Ovary (tissue), 9 donors: Measurements from ENCODE around the gene LIN28B. TPM values are rescaled to one million over a fixed set of nuclear protein-coding genes. Genes with fewer than 3 reads are reported as not detected.

ENCODE experiments used
- DNase-seq, 5 donors: peaks; one replicate each; pipeline ENCODE4 v3.0.0-alpha.2; 2019 to 2020
- H3K27ac ChIP-seq, 2 donors: fragments of 200-600 bp; one replicate each; pipeline versions ENCODE4 v1.5.1 to v1.8.0; 2019 to 2022
- H3K27me3 ChIP-seq: fragments of 200-600 bp; one replicate; pipeline ENCODE4 v1.8.0; 2022
- H3K36me3 ChIP-seq: fragments of 200-600 bp; sonication (generic); one replicate; pipeline ENCODE4 v1.5.1; 2019
- H3K4me1 ChIP-seq: one replicate; pipeline ENCODE4 v1.8.1; 2013; ENCODE audit warnings: mild to moderate bottlenecking, moderate library complexity; ENCODE audit not compliant: insufficient read depth
- H3K4me3 ChIP-seq: fragments of 200-600 bp; sonication (generic); one replicate; pipeline ENCODE4 v1.5.1; 2017
- H3K9me3 ChIP-seq, 2 donors: fragments of 200-600 bp in 1 of 2; sonication (generic) in 1 of 2; one replicate each; pipeline versions ENCODE4 v1.5.1 to v1.8.1; 2013 to 2019; ENCODE audit warnings: mild to moderate bottlenecking in 1 of 2, moderate library complexity in 1 of 2
- CTCF ChIP-seq, 3 donors: fragments of 450-650 bp in 2 of 3; fragments of 200-600 bp in 1 of 3; IDR thresholded peaks; one replicate each; pipeline versions ENCODE4 v1.5.1 to v1.8.0; 2016 to 2022; ENCODE audit warnings: antibody characterized with exemption in 3 of 3, mild to moderate bottlenecking in 1 of 3
- EP300 ChIP-seq: sonication (generic); formaldehyde crosslinking; IDR thresholded peaks from one replicate; pipeline ENCODE4 v1.6.1; 2017; ENCODE audit warnings: antibody characterized with exemption
- POLR2A ChIP-seq: fragments of 450-650 bp; IDR thresholded peaks from one replicate; pipeline ENCODE4 v1.6.1; 2017; ENCODE audit warnings: antibody characterized with exemption, mild to moderate bottlenecking, moderate library complexity
- WGBS, 3 donors: extraction: QIAGEN DNeasy Blood & Tissue Kit in 1 of 3; methylation state at CpG; one replicate each; pipeline versions ENCODE4 v1.1.5 to v1.1.7; 2013 to 2017; 5-methylcytosine and 5-hydroxymethylcytosine counted together
- intact Hi-C, 4 donors: fragments of 100-400 bp; cut with DNase I; formaldehyde crosslinking; loops; one replicate each; pipeline versions ENCODE4 v1.11.0 to v1.15.1; 2022 to 2023
- polyA plus RNA-seq, 2 donors: library from polyadenylated mRNA; stranded (reverse); fragments of 200-250 nt in 1 of 2; fragments of 350-450 nt in 1 of 2; fragmentation: Illumina TruSeq in 1 of 2; extraction: RNeasy Lipid Tissue Mini Kit (QIAGEN cat#74804) in 1 of 2; gene quantifications; one replicate each; pipeline ENCODE4 v1.2.3, GENCODE V29; 2013 to 2014
- total RNA-seq, 7 donors: library from RNA; depleted of rRNA in 2 of 7; stranded (reverse); fragments of >200 nt in 2 of 7; fragmentation: NEBNext Ultra II Directional in 3 of 7; extraction: Animal tissue kit (Norgen Biotek cat#: 25700) in 3 of 7; gene quantifications; one replicate each; pipeline versions ENCODE4 v1.1.0 to v1.2.4, GENCODE V29; 2016 to 2023
- donor health status: DM: no; HTN: no; CAD: no; lungs with moderate emphysema.
- donor health status: DM: no; HTN: no; CAD: no.
- donor health status: Bipolar disorder and iron deficiency.
- donor health status: DM: yes; HTN: yes; CAD: no.
- donor health status: DM: no; HTN: no; CAD: no.
- donor health status: DM: yes; HTN: yes; CAD: no.

Gene LIN28B
- total and polyA plus RNA-seq, 9 donors = 0.15 TPM; not detected in 8

- DNase-seq = no peak
- TF ChIP-seq POLR2A (no peak), CTCF (IDR thresholded peaks at IDR 0.05) (no peak), EP300 (no peak)
- H3K9me3 ChIP-seq = no peaks in the 10 kb centered on the region
- intact Hi-C loops = no loop called here
- no peak overlapping the region for H3K27ac ChIP-seq
- no peak overlapping the region for H3K4me3 ChIP-seq
- no peaks in the 10 kb centered on the region for H3K36me3 ChIP-seq
- no peaks in the 10 kb centered on the region for H3K27me3 ChIP-seq
- H3K4me1 ChIP-seq = no peaks in the 10 kb centered on the region
- WGBS, 3 donors = 4 to 15% (median 7%) methylated on average over 3 of the region's 3 CpGs
Measured at GRCh38 chr6:105024803-105025202, 67.9 kb downstream of the LIN28B start.

- H3K27me3 ChIP-seq = no peaks in the 10 kb centered on the region
- no peaks in the 10 kb centered on the region for H3K4me1 ChIP-seq
- WGBS, 3 donors = 70 to 84% (median 77%) methylated on average over 4 of the region's 4 CpGs
- H3K27ac ChIP-seq = no peak overlapping the region
- intact Hi-C loops = no loop called here
- TF ChIP-seq EP300 = no peak
- TF ChIP-seq CTCF (IDR thresholded peaks at IDR 0.05) = no peak
- TF ChIP-seq POLR2A = no peak
- H3K4me3 ChIP-seq = no peak overlapping the region
- DNase-seq = no peak
- no peaks in the 10 kb centered on the region for H3K9me3 ChIP-seq
- no peaks in the 10 kb centered on the region for H3K36me3 ChIP-seq
Measured at GRCh38 chr6:105028898-105029297, 72.0 kb downstream of the LIN28B start.

- intact Hi-C loops = no loop called here
- DNase-seq = no peak
- Histone ChIP-seq H3K4me3 (no peak overlapping the region), H3K4me1 (no peaks in the 10 kb centered on the region), H3K27ac (no peak overlapping the region), H3K36me3 (no peaks in the 10 kb centered on the region), H3K27me3 (no peaks in the 10 kb centered on the region), H3K9me3 (no peaks in the 10 kb centered on the region)
- 71 to 77% (median 77%) methylated on average over 2 of the region's 2 CpGs for WGBS, 3 donors
- TF ChIP-seq EP300 (no peak), CTCF (IDR thresholded peaks at IDR 0.05) (no peak), POLR2A (no peak)
Measured at GRCh38 chr6:105029581-105029980, 72.7 kb downstream of the LIN28B start.

- no peaks in the 10 kb centered on the region for H3K36me3 ChIP-seq
- intact Hi-C loops = no loop called here
- no peak for DNase-seq
- no peaks in the 10 kb centered on the region for H3K27me3 ChIP-seq
- no peak overlapping the region for H3K4me3 ChIP-seq
- H3K27ac ChIP-seq = no peak overlapping the region
- WGBS, 3 donors = 80 to 85% (median 83%) methylated on average over 1 of the region's 1 CpG
- no peaks in the 10 kb centered on the region for H3K4me1 ChIP-seq
- TF ChIP-seq POLR2A = no peak
- TF ChIP-seq EP300 = no peak
- TF ChIP-seq CTCF (IDR thresholded peaks at IDR 0.05) = no peak
- H3K9me3 ChIP-seq = no peaks in the 10 kb centered on the region
Measured at GRCh38 chr6:105034470-105034869, 77.6 kb downstream of the LIN28B start.

- intact Hi-C loops = no loop called here
Measured at GRCh38 chr6:105035299-105035698, 78.4 kb downstream of the LIN28B start.

More at GRCh38 chr6:105035299-105035698, 78.4 kb downstream of the LIN28B start:
- Histone ChIP-seq H3K27me3 (no peaks in the 10 kb centered on the region), H3K9me3 (no peaks in the 10 kb centered on the region), H3K36me3 (no peaks in the 10 kb centered on the region), H3K27ac (no peak overlapping the region), H3K4me3 (no peak overlapping the region), H3K4me1 (no peaks in the 10 kb centered on the region)
- TF ChIP-seq CTCF (IDR thresholded peaks at IDR 0.05) = no peak
- no peak for DNase-seq
